C4-2B (cell line): ENCODE data around the gene COL26A1.

Experiments used
- H3K27ac ChIP-seq: fragments of 450-650 bp; 2 replicates; pipeline ENCODE4 v1.5.1; 2017
- ZFX ChIP-seq: fragments of 450-650 bp; IDR thresholded peaks from 2 replicates; pipeline ENCODE4 v1.6.1; 2017
- TF ChIP-seq, protein P1 (sequence below): fragments of 450-650 bp; conservative IDR thresholded peaks from 2 replicates; pipeline ENCODE4 v1.5.1; 2017; ENCODE audit warnings: mild to moderate bottlenecking

The COL26A1 gene

GRCh38 chr7:101538596-101539459 lies 176.2 kb downstream of the COL26A1 start:
- TF ChIP-seq, protein P1, sequence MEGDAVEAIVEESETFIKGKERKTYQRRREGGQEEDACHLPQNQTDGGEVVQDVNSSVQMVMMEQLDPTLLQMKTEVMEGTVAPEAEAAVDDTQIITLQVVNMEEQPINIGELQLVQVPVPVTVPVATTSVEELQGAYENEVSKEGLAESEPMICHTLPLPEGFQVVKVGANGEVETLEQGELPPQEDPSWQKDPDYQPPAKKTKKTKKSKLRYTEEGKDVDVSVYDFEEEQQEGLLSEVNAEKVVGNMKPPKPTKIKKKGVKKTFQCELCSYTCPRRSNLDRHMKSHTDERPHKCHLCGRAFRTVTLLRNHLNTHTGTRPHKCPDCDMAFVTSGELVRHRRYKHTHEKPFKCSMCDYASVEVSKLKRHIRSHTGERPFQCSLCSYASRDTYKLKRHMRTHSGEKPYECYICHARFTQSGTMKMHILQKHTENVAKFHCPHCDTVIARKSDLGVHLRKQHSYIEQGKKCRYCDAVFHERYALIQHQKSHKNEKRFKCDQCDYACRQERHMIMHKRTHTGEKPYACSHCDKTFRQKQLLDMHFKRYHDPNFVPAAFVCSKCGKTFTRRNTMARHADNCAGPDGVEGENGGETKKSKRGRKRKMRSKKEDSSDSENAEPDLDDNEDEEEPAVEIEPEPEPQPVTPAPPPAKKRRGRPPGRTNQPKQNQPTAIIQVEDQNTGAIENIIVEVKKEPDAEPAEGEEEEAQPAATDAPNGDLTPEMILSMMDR: peak; percentile 98
- no peak for TF ChIP-seq ZFX
- no peak overlapping the region for H3K27ac ChIP-seq

GRCh38 chr7:101539784-101540183 lies 177.1 kb downstream of the COL26A1 start:
- no peak overlapping the region for H3K27ac ChIP-seq
- TF ChIP-seq ZFX: no peak
- TF ChIP-seq, protein P1: no peak

- TF ChIP-seq, protein P1: peak; percentile 97
- TF ChIP-seq ZFX: no peak
Measured at GRCh38 chr7:101542527-101543241, 180.0 kb downstream of the COL26A1 start.

DNA sequence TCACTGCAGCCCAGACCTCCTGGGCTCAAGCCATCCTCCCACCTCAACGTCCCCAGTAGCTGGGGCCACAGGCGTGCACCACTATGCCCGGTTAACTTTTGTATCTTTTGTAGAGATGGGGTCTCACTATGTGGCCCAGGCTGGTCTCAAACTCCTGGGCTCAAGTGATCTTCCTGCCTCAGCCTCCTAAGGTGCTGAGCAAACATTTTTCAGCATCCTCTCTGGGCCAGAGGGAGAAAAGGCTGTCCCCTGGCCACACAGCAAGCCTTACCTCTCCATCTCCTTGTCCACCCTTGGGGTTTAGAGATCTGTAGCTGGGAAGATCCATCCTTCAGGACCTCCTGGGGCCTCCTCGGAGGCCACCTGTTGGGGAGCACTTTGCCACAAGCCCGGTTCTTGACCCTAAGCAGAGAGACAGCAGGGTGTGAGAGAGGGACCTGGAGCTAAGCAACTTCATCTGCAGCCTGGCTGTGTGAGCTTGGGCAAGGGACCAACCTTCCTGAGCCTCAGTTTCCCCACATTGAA lies 180.6 kb downstream of the COL26A1 start:
- TF ChIP-seq ZFX: no peak
- TF ChIP-seq, protein P1: no peak
- no peak overlapping the region for H3K27ac ChIP-seq

More at GRCh38 chr7:101542527-101543241, 180.0 kb downstream of the COL26A1 start:
- no peak overlapping the region for H3K27ac ChIP-seq

- TF ChIP-seq, protein P1: no peak
- TF ChIP-seq ZFX: no peak
- no peak overlapping the region for H3K27ac ChIP-seq
Measured at GRCh38 chr7:101543846-101544245, 181.2 kb downstream of the COL26A1 start.

DNA sequence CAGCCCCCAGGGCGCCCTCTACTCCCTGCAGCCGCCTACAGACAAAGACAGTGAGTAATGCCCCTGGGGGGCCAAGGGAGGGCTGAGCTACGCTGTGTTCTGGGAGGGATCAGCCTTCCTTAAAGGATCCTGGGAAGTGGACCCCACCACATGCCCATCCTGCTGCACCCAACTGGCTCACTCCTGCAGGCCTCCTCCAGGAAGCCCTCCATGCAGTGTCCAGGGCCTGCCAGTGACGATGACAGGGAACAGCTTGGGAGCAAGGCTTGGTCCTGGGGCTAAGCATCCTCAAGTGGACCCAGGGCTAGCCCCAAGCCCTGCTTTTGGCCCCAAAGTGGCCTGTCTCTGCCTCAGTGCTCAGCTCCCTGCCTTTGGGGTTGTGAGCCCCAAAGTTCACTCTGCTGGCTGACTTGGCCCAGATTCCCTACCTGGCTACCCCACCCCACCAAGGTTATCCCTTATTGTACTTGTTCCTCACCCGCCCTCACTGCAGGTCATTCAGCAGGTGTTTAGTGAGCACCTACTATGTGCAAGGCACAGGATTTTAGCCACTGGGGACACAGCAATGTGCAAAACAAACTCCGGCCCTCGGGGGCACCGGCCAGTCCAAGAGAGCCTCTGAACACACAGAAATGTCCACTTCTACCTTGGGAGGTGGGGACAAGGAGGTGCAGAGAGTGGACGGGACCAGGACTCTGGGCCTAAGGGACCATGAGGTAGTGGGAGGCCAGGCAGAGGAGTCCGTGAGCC lies 182.9 kb downstream of the COL26A1 start:
- TF ChIP-seq, protein P1: no peak
- TF ChIP-seq ZFX: no peak
- H3K27ac ChIP-seq: no peak overlapping the region
